GM10266 (cell line): Measurements from ENCODE around the gene SLC49A3.

Experiments
- DNase-seq: peaks from one replicate; pipeline ENCODE4 v3.0.0; 2012; ENCODE audit errors: extremely low spot score
- CTCF ChIP-seq: IDR thresholded peaks from 2 replicates; pipeline ENCODE4 v1.5.1; 2012; ENCODE audit warnings: mild to moderate bottlenecking, low read depth; ENCODE audit not compliant: control insufficient read depth, insufficient read depth; ENCODE audit errors: missing control alignments

Gene SLC49A3

GRCh38 chr4:661231-661630, 27.7 kb downstream of the SLC49A3 start:
- no peak for TF ChIP-seq CTCF
- no peak for DNase-seq

- no peak for TF ChIP-seq CTCF
- no peak for DNase-seq
These were observed 28.6 kb downstream of the SLC49A3 start for GRCh38 chr4:660401-660800.

GRCh38 chr4:659851-660250, 29.1 kb downstream of the SLC49A3 start:
- no peak for TF ChIP-seq CTCF
- DNase-seq = no peak

GRCh38 chr4:658681-659667, 30.0 kb downstream of the SLC49A3 start:
- DNase-seq = no peak
- no peak for TF ChIP-seq CTCF

- TF ChIP-seq CTCF = no peak
These were observed 30.9 kb downstream of the SLC49A3 start for GRCh38 chr4:657834-658667.

GRCh38 chr4:657338-657833, 31.6 kb downstream of the SLC49A3 start:
- DNase-seq = no peak
- TF ChIP-seq CTCF = no peak

More at GRCh38 chr4:657834-658667, 30.9 kb downstream of the SLC49A3 start:
- DNase-seq = no peak
